ENCODE results near the gene IP6K3. TPM values are rescaled to one million over a fixed set of nuclear protein-coding genes. Genes with fewer than 3 reads are reported as not detected.

IP6K3 gene
- total RNA-seq, 2 donors from 2014 or later: not detected

- H3K9me3 Mint-ChIP-seq: no peaks in the 10 kb centered on the region
- H3K27me3 Mint-ChIP-seq: peaks cover 4% of the 10 kb centered on the region
- no peak for ATAC-seq (replicated peaks)
- H3K4me1 Mint-ChIP-seq: no peaks in the 10 kb centered on the region
- H3K4me3 Mint-ChIP-seq: no peak overlapping the region
- no peak overlapping the region for H3K27ac Mint-ChIP-seq
- no peaks in the 10 kb centered on the region for H3K36me3 Mint-ChIP-seq (ENCODE audit: low read depth)
Measured at GRCh38 chr6:33758815-33759216, 12.1 kb upstream of the IP6K3 start.

GRCh38 chr6:33757906-33758305 is 11.2 kb upstream of the IP6K3 start:
- no peak for ATAC-seq (replicated peaks)
- H3K4me3 Mint-ChIP-seq: no peak overlapping the region
- no peak overlapping the region for H3K27ac Mint-ChIP-seq

GRCh38 chr6:33757113-33757512 is 10.4 kb upstream of the IP6K3 start:
- Mint-ChIP-seq H3K36me3 (ENCODE audit: low read depth) (no peaks in the 10 kb centered on the region), H3K27me3 (peaks cover 4% of the 10 kb centered on the region), H3K27ac (no peak overlapping the region), H3K9me3 (no peaks in the 10 kb centered on the region), H3K4me3 (no peak overlapping the region), H3K4me1 (no peaks in the 10 kb centered on the region)
- no peak for ATAC-seq (replicated peaks)

More at GRCh38 chr6:33757906-33758305, 11.2 kb upstream of the IP6K3 start:
- Mint-ChIP-seq H3K36me3 (ENCODE audit: low read depth) (no peaks in the 10 kb centered on the region), H3K9me3 (no peaks in the 10 kb centered on the region), H3K4me1 (no peaks in the 10 kb centered on the region), H3K27me3 (peaks cover 4% of the 10 kb centered on the region)

- Mint-ChIP-seq H3K9me3 (no peaks in the 10 kb centered on the region), H3K4me1 (no peaks in the 10 kb centered on the region), H3K27me3 (peaks cover 4% of the 10 kb centered on the region), H3K4me3 (no peak overlapping the region), H3K36me3 (ENCODE audit: low read depth) (no peaks in the 10 kb centered on the region), H3K27ac (peak overlapping the region; percentile 1)
- no peak for ATAC-seq (replicated peaks)
Measured at GRCh38 chr6:33756211-33756954, 9.7 kb upstream of the IP6K3 start.

- Mint-ChIP-seq H3K36me3 (ENCODE audit: low read depth) (no peaks in the 10 kb centered on the region), H3K27me3 (peaks cover 4% of the 10 kb centered on the region), H3K4me1 (no peaks in the 10 kb centered on the region), H3K27ac (no peak overlapping the region), H3K4me3 (no peak overlapping the region), H3K9me3 (no peaks in the 10 kb centered on the region)
- no peak for ATAC-seq (replicated peaks)
Measured at GRCh38 chr6:33755070-33755869, 8.6 kb upstream of the IP6K3 start.

GRCh38 chr6:33754222-33754621 is 7.5 kb upstream of the IP6K3 start:
- Mint-ChIP-seq H3K27ac (no peak overlapping the region), H3K27me3 (peaks cover 7% of the 10 kb centered on the region), H3K4me1 (no peaks in the 10 kb centered on the region), H3K4me3 (no peak overlapping the region), H3K36me3 (ENCODE audit: low read depth) (no peaks in the 10 kb centered on the region), H3K9me3 (no peaks in the 10 kb centered on the region)
- no peak for ATAC-seq (replicated peaks)

- peaks cover 7% of the 10 kb centered on the region for H3K27me3 Mint-ChIP-seq
Measured at GRCh38 chr6:33752646-33753015, 5.9 kb upstream of the IP6K3 start.

GRCh38 chr6:33751771-33752645 is 5.3 kb upstream of the IP6K3 start:
- Mint-ChIP-seq H3K4me1 (no peaks in the 10 kb centered on the region), H3K27me3 (peaks cover 12% of the 10 kb centered on the region), H3K4me3 (no peak overlapping the region), H3K9me3 (no peaks in the 10 kb centered on the region), H3K27ac (no peak overlapping the region), H3K36me3 (ENCODE audit: low read depth) (no peaks in the 10 kb centered on the region)
- no peak for ATAC-seq (replicated peaks)

More at GRCh38 chr6:33752646-33753015, 5.9 kb upstream of the IP6K3 start:
- no peak overlapping the region for H3K4me3 Mint-ChIP-seq
- ATAC-seq (replicated peaks): no peak
- H3K36me3 Mint-ChIP-seq (ENCODE audit: low read depth): no peaks in the 10 kb centered on the region
- no peaks in the 10 kb centered on the region for H3K4me1 Mint-ChIP-seq
- H3K27ac Mint-ChIP-seq: no peak overlapping the region
- no peaks in the 10 kb centered on the region for H3K9me3 Mint-ChIP-seq

GRCh38 chr6:33750244-33750991 is 3.7 kb upstream of the IP6K3 start:
- no peak for ATAC-seq (replicated peaks)
- H3K4me3 Mint-ChIP-seq: no peak overlapping the region
- H3K27me3 Mint-ChIP-seq: peaks cover 8% of the 10 kb centered on the region

GRCh38 chr6:33749401-33749800 is 2.7 kb upstream of the IP6K3 start:
- Mint-ChIP-seq H3K4me3 (no peak overlapping the region), H3K27me3 (peaks cover 8% of the 10 kb centered on the region), H3K27ac (no peak overlapping the region), H3K9me3 (no peaks in the 10 kb centered on the region), H3K4me1 (peaks cover under 1% of the 10 kb centered on the region), H3K36me3 (ENCODE audit: low read depth) (no peaks in the 10 kb centered on the region)
- ATAC-seq (replicated peaks): no peak

More at GRCh38 chr6:33750244-33750991, 3.7 kb upstream of the IP6K3 start:
- Mint-ChIP-seq H3K36me3 (ENCODE audit: low read depth) (no peaks in the 10 kb centered on the region), H3K9me3 (no peaks in the 10 kb centered on the region), H3K27ac (peak overlapping the region; percentile 70), H3K4me1 (no peaks in the 10 kb centered on the region)

- Mint-ChIP-seq H3K4me1 (peaks cover 5% of the 10 kb centered on the region), H3K27ac (no peak overlapping the region), H3K27me3 (peaks cover 12% of the 10 kb centered on the region)
Measured at GRCh38 chr6:33748841-33749240, 2.1 kb upstream of the IP6K3 start.

GRCh38 chr6:33747823-33748222 is 1.1 kb upstream of the IP6K3 start:
- Mint-ChIP-seq H3K27ac (peak overlapping the region; percentile 9), H3K4me1 (peaks cover 5% of the 10 kb centered on the region), H3K9me3 (no peaks in the 10 kb centered on the region), H3K36me3 (ENCODE audit: low read depth) (no peaks in the 10 kb centered on the region), H3K27me3 (peaks cover 16% of the 10 kb centered on the region), H3K4me3 (no peak overlapping the region)
- ATAC-seq (replicated peaks): no peak

More at GRCh38 chr6:33748841-33749240, 2.1 kb upstream of the IP6K3 start:
- no peak for ATAC-seq (replicated peaks)
- no peaks in the 10 kb centered on the region for H3K36me3 Mint-ChIP-seq (ENCODE audit: low read depth)
- no peak overlapping the region for H3K4me3 Mint-ChIP-seq
- no peaks in the 10 kb centered on the region for H3K9me3 Mint-ChIP-seq

GRCh38 chr6:33746036-33746600 is 587 bp downstream of the IP6K3 start:
- peaks cover 5% of the 10 kb centered on the region for H3K4me1 Mint-ChIP-seq
- H3K27me3 Mint-ChIP-seq: peaks cover 23% of the 10 kb centered on the region
- H3K27ac Mint-ChIP-seq: no peak overlapping the region
- H3K4me3 Mint-ChIP-seq: no peak overlapping the region
- H3K9me3 Mint-ChIP-seq: no peaks in the 10 kb centered on the region
- no peak for ATAC-seq (replicated peaks)
- H3K36me3 Mint-ChIP-seq (ENCODE audit: low read depth): no peaks in the 10 kb centered on the region

Data from activated T-helper 17 cell treated with anti-CD3 and anti-CD28 coated beads, Interleukin-2, amount 50 U/mL, for 72 hours (primary cell).